ENCODE data around the gene ZCCHC2. TPM values are rescaled to one million over a fixed set of nuclear protein-coding genes. Genes with fewer than 3 reads are reported as not detected.

The ZCCHC2 gene
- total RNA-seq, 1 experiment from 2014 or later: 11.5 TPM

DNA sequence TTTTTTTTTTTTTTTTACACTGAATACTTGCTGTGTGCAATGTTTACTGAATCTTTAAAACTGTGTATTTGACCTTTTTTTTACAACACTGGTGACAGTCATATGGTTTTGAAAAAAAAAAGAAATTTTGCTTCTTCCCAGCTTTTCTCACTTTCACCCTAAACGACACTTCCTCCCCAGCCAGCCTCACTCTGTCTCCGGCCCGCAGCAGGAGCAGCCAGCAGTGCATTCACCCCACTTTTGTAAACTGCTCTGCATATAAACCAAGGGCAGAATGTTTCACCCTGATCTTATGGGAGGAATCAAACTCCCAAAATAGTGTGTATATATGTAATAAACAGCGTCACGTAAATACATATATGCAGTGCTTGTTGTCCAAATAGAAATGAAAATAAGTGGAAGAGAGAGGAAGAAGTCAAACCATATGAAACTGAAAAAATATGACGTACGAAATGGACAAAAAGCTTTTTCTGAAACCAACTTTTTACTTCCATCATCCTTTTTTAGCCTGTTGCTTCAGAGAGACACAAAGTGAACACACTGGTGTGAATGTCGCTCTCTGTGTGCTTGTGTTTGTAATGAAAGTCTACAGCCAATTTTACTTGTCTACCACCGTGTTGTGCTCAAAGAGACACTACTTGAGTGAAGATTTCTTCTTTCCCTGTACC, 54.2 kb downstream of the ZCCHC2 start:
- H3K9me3 ChIP-seq (ENCODE audit: low read depth, low read length, poor library complexity, severe bottlenecking): no peaks in the 10 kb centered on the region
- POLR2A ChIA-PET (ENCODE audit: low non-redundant PET): no interaction called here
- no peaks in the 10 kb centered on the region for H3K4me1 ChIP-seq (ENCODE audit: insufficient read depth, low read length, poor library complexity, severe bottlenecking)
- no peaks in the 10 kb centered on the region for H3K27me3 ChIP-seq (replicated peaks; ENCODE audit: insufficient read depth, low read depth, low read length, poor library complexity)
- no peak for DNase-seq (ENCODE audit: low spot score)
- no peak overlapping the region for H3K27ac ChIP-seq (ENCODE audit: low read depth, low read length, poor library complexity, severe bottlenecking)
- no peak for TF ChIP-seq EZH2 (IDR thresholded peaks at IDR 0.05; ENCODE audit: borderline replicate concordance, low read depth, low read length, poor library complexity, severe bottlenecking)
- TF ChIP-seq, protein P1, sequence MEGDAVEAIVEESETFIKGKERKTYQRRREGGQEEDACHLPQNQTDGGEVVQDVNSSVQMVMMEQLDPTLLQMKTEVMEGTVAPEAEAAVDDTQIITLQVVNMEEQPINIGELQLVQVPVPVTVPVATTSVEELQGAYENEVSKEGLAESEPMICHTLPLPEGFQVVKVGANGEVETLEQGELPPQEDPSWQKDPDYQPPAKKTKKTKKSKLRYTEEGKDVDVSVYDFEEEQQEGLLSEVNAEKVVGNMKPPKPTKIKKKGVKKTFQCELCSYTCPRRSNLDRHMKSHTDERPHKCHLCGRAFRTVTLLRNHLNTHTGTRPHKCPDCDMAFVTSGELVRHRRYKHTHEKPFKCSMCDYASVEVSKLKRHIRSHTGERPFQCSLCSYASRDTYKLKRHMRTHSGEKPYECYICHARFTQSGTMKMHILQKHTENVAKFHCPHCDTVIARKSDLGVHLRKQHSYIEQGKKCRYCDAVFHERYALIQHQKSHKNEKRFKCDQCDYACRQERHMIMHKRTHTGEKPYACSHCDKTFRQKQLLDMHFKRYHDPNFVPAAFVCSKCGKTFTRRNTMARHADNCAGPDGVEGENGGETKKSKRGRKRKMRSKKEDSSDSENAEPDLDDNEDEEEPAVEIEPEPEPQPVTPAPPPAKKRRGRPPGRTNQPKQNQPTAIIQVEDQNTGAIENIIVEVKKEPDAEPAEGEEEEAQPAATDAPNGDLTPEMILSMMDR (conservative IDR thresholded peaks at IDR 0.05; ENCODE audit: low read depth, low read length): no peak
- intact Hi-C loops (cut with micrococcal nuclease; ENCODE audit: unreplicated experiment): no loop called here
- peaks cover 20% of the 10 kb centered on the region for H3K36me3 ChIP-seq (ENCODE audit: insufficient read depth, low read length, poor library complexity, severe bottlenecking)
- no peak overlapping the region for H3K4me3 ChIP-seq (ENCODE audit: low read depth, low read length, poor library complexity, severe bottlenecking)
- CTCF ChIA-PET: interaction anchor here (1.0 kb wide), 1 partner anchor 152 kb away, joined by 3 read pairs; no protein-coding TSS in a partner anchor
- no TSS peak for BruUV-seq (replicated peaks)

DNA sequence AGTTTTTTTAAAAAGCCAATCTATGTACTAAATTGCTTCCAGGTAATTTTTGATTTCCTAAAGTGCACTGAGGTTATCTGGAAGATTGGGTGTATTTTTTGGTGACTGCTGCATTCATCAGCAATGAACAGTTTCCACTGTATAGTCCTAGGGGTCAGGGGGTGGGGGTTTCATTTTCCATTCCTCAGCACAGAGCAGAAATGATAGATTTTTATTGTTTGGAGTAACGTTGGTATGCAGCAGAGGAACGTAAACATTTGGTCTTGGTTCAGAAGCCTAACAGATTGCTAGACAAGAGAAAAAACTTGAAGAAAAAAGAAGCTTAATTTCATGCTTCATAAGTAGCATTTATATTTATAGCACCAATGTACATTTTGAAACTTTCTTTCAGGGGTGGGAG, 54.9 kb downstream of the ZCCHC2 start:
- ChIA-PET CTCF (no interaction called here), POLR2A (ENCODE audit: low non-redundant PET) (no interaction called here)
- H3K27ac ChIP-seq (ENCODE audit: low read depth, low read length, poor library complexity, severe bottlenecking): no peak overlapping the region
- H3K36me3 ChIP-seq (ENCODE audit: insufficient read depth, low read length, poor library complexity, severe bottlenecking): peaks cover 20% of the 10 kb centered on the region
- DNase-seq (ENCODE audit: low spot score): no peak
- no peaks in the 10 kb centered on the region for H3K27me3 ChIP-seq (replicated peaks; ENCODE audit: insufficient read depth, low read depth, low read length, poor library complexity)
- H3K4me3 ChIP-seq (ENCODE audit: low read depth, low read length, poor library complexity, severe bottlenecking): no peak overlapping the region
- no TSS peak for BruUV-seq (replicated peaks)
- no peaks in the 10 kb centered on the region for H3K9me3 ChIP-seq (ENCODE audit: low read depth, low read length, poor library complexity, severe bottlenecking)
- TF ChIP-seq, protein P1 (conservative IDR thresholded peaks at IDR 0.05; ENCODE audit: low read depth, low read length): no peak
- no peak for TF ChIP-seq EZH2 (IDR thresholded peaks at IDR 0.05; ENCODE audit: borderline replicate concordance, low read depth, low read length, poor library complexity, severe bottlenecking)
- intact Hi-C loops (cut with micrococcal nuclease; ENCODE audit: unreplicated experiment): no loop called here
- H3K4me1 ChIP-seq (ENCODE audit: insufficient read depth, low read length, poor library complexity, severe bottlenecking): no peaks in the 10 kb centered on the region

DNA sequence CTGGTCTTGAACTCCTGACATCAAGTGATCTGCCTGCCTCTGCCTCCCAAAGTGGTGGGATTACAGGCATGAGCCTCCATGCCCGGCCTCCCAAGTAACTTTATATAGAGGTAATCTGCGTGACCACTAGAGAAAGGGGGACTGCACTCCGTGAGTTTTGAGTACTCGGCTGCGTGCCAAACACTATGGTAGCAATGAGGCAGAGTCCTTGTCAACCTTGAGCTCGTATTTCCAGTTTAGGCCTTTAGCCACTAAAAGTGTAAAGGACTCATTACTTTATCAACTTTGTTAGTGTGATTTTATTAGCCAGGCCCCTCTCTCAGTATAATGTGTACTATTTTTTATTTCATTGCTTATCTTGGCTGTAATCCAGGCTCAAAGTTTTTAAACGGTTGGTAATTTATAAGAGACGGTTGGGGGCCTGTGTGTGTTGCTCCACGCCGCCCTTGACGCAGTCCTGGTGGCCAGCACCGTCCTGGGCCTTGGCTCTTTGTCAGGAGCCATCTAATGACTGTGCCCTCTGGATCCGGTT, 56.2 kb downstream of the ZCCHC2 start:
- Histone ChIP-seq H3K4me3 (ENCODE audit: low read depth, low read length, poor library complexity, severe bottlenecking) (no peak overlapping the region), H3K27ac (ENCODE audit: low read depth, low read length, poor library complexity, severe bottlenecking) (no peak overlapping the region), H3K4me1 (ENCODE audit: insufficient read depth, low read length, poor library complexity, severe bottlenecking) (no peaks in the 10 kb centered on the region), H3K9me3 (ENCODE audit: low read depth, low read length, poor library complexity, severe bottlenecking) (no peaks in the 10 kb centered on the region), H3K27me3 (replicated peaks; ENCODE audit: insufficient read depth, low read depth, low read length, poor library complexity) (no peaks in the 10 kb centered on the region), H3K36me3 (ENCODE audit: insufficient read depth, low read length, poor library complexity, severe bottlenecking) (peaks cover 14% of the 10 kb centered on the region)
- TF ChIP-seq, protein P1 (conservative IDR thresholded peaks at IDR 0.05; ENCODE audit: low read depth, low read length): no peak
- no TSS peak for BruUV-seq (replicated peaks)
- POLR2A ChIA-PET (ENCODE audit: low non-redundant PET): no interaction called here
- no peak for DNase-seq (ENCODE audit: low spot score)
- intact Hi-C loops (cut with micrococcal nuclease; ENCODE audit: unreplicated experiment): no loop called here
- CTCF ChIA-PET: no interaction called here
